Activated T-cell treated with anti-CD3 and anti-CD28 coated beads for 1 hour (primary cell): ENCODE results near the gene PTPRR.

ENCODE experiments used
- DNase-seq: peaks from one replicate; pipeline ENCODE4 v3.0.0-alpha.2; 2020; ENCODE audit warnings: low read depth

PTPRR gene

DNA sequence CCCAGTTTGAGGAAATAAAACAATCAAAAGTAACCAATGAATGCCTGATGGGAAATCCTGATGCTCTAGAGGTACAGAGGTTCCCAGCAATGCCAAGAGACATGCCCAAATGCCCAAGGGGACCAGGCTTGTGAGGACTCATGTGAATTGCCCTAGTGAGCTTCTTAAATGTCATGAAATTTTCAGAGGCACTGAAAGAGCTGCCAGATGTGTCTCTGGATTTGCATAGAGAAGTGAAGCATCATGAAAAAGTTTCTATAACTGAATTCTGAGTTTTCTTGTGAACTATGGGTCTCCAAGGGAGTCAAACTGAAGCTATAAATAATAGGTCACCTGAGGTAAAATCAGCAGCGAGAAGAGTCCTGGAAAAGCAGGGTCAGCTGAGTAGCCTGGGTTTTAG is 9.9 kb downstream of the PTPRR start:
- DNase-seq: no peak

- no peak for DNase-seq
These were observed 11.6 kb downstream of the PTPRR start for GRCh38 chr12:70908978-70909377.

- no peak for DNase-seq
These were observed 13.1 kb downstream of the PTPRR start for GRCh38 chr12:70907412-70907811.

DNA sequence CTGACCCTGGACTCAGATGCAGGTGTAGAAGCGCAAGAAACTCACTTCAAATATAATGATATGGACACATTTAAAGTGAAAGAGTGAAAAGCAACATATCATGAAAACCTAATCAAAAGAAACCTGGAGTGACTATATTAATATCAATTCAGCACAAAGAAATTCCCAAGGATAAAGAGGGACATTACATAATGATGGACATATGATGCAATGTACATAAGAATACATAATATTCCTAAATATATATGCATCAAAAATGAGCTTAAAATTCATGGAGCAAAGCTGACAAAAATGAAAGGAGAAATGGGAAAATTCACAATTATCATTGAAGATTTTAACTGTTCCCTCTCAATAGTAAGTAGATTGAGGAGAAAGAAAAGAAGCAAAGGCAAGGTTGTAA is 24.6 kb downstream of the PTPRR start:
- no peak for DNase-seq

GRCh38 chr12:70892593-70892992 is 27.9 kb downstream of the PTPRR start:
- no peak for DNase-seq

GRCh38 chr12:70890895-70891832 is 29.4 kb downstream of the PTPRR start:
- no peak for DNase-seq

DNA sequence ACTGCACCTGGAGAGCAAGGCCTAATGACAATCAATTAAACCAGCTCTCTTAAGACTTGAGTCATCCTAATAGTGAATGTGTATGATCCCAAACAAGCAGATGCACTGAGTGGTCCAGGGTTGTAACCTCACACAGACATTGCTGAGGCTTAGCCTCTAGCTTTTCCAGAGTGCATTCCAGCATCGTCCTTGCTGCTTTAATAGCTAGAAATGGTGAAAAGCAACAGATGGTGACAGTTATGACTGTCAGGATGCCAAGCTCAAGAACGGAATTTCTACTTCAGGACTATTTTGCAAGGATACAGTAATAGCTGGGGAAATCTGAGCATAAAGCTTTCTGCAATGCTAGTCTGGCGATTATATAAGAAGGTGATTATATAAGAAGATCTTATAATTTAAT is 34.6 kb downstream of the PTPRR start:
- no peak for DNase-seq

DNA sequence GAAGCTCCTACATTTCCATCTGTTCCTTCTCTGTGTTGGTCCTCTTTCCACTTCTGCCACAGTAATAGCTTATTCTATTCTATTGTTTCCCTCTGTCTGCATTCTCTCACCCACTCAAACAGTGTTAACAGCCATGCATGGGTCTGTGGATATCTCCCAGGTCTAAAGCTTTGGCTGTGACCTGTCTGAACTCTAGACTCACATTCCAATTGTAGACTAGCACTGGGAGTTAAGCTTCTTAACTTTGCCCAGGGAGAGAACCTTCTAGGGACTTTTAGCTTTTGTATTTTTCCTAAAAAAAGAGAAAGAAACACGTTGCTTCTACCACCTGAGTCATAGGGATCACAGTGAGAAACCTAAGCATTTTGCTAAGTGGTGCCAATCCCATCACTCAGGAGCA is 36.7 kb downstream of the PTPRR start:
- DNase-seq: no peak

DNA sequence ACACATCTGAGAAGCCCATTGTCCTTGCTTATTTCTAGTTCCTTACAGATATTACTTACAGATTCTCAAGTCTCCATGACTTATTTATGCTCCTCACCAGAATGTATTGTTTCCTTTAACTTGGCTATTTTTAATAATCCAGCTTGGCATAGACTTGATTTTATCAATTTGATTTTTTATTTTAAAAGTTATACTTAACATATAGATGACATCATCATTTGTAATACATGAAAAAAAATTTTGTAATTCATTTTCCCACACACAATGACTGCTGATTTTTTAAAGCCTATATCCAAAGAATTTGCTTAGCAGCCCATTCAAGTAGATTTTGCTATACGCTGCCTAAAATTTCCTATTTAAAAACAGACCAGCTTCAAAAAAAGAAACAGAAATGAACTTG is 39.8 kb downstream of the PTPRR start:
- no peak for DNase-seq

- no peak for DNase-seq
These were observed 43.6 kb downstream of the PTPRR start for GRCh38 chr12:70876952-70877351.

DNA sequence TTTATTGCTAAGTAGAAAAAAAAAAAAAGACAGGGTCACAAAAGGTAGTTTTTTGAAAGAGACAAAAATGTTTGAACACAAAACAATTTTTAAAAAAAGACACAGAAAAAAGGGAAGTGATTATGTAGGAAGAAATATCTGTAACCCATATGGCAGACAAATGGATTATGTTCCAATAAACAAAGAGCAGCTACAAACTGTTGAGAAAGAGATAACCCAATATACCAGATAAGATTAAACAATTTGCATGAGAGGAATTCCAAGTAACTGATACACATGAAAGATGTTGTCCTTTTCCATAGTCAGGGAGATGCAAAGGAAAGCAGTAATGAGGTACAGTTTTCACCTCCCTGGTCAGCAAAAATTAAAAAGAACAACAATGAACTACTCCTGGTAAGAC is 44.9 kb downstream of the PTPRR start:
- DNase-seq: no peak

DNA sequence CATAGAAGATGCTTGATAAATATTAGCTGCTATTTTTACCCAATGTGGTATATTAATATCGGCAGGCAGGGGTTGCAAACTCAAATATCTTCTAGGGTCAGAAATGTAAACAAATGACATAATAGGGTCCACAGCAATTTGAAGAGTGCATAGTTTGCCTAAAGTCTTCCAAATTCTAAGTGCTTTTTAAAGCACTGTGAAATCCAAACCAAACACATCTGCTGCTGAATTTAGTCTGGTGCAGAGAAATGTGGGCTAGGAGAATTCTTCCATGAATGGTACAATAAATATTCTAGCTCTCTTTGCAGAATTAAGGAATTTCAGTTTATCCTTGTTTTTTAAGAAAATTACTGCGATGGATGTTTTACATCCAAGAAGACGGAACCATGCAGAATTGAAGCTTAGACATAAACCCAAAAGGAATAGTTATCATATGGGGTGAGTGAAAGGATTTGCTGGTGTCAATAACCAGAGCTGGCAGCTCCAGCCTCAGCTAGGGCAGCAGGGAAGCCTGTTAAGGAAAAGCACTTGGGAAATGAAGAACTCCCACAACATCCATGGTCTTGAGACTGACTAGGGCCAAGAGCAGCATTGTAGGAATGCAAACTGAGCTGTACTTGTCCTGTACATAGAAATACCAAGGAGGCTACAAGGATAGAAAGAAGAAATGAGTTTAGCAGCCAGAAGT is 65.5 kb downstream of the PTPRR start:
- no peak for DNase-seq

GRCh38 chr12:70854138-70854537 is 66.4 kb downstream of the PTPRR start:
- DNase-seq: no peak

GRCh38 chr12:70853326-70853725 is 67.2 kb downstream of the PTPRR start:
- DNase-seq: no peak

GRCh38 chr12:70852416-70853150 is 68.0 kb downstream of the PTPRR start:
- no peak for DNase-seq

- DNase-seq: no peak
These were observed 71.1 kb downstream of the PTPRR start for GRCh38 chr12:70849265-70849960.

DNA sequence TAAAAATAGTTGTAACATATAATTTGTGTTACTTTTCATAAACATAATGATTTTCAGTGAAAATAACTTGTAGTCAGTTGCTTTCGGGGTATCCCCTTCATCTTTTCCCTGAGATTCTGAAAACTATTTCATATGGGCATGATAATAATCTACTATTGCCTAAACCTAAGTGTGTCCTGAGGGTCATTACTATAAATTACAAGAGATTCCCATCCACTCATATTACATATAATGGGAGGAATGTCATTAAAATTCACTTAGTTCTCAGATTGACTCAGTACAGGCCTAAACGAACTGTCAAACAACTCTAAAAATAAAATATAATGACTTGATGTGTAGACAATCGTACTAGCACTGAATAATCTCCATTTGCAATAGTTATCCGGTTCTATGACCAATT is 72.7 kb downstream of the PTPRR start:
- DNase-seq: no peak

GRCh38 chr12:70845268-70845667 is 75.3 kb downstream of the PTPRR start:
- DNase-seq: no peak

GRCh38 chr12:70843363-70843762 is 77.2 kb downstream of the PTPRR start:
- DNase-seq: no peak

DNA sequence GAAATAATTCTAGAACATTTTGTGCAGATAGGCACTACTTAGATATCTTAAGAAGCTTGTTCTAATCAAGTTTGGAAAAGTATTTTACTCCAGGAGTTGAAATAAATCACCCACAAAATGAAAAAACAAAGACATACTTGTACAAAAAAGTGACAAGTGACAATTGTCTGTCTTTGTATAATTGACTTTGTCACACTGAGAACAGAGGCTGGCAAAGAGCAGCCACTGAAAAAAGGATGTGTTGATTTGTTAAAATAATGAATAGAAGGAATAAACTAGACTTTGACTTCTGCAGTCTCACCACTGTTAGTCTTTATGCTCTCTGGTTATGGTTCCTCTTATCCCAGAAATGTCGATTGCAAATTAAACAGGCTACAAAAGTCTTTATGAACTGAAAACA is 77.6 kb downstream of the PTPRR start:
- no peak for DNase-seq

DNA sequence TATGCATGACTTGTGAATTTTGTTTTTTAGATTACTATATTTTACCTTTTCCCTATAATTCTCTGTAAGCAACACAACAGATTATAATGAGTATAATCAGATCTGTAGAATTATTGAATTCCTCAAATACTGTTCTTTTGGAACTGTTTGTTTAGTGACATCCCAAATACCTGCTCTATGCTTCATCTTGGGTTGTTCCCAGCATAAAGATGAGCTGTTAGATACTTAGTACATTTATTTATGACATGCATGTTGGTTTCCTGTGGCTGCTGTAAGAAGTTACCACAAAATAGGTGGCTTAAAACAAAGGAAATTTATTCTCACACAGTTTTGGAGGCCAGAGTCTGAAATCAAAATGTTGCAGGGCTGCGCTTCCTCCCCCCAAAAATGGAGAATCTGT is 78.4 kb downstream of the PTPRR start:
- no peak for DNase-seq

DNA sequence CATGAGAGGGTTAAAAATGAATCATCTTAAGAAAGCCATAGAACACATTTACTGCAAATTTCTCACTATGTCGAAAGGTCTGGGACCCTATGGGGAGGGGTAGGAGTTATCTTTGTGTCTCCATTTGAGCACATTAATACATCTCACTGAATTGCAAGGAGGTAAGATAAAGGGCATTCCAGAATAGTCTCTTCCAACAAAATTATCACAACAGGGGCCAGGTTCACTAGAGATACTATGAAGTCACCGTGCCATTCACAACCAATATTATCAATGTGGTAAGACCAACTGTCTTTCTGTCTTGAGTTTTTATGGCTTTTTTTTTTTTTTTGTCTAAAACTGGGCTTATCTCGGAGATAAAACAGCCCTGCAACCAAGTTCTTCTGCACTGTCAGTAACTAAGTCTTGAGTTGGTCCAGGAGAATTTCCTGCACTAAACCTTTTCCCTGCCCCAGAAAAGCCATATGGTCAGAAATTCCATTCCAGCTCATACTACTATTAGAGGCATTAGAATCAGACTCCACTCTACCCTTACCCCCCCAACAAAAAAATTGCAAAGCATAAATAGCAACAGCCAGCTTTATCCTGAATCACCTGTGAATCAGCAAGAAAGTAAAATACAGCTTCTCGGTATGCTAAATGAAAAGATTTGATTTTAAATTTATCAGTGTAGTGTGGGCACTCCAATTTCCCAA is 79.7 kb downstream of the PTPRR start:
- no peak for DNase-seq
